HK-2 (cell line): ENCODE data around the gene NUBPL.
"Not testable (repeated sequence)": the region's sequence is repeated elsewhere in the genome, so short reads cannot be mapped to it uniquely, and the experiment has no call there.

Experiments used
- DNase-seq: peaks from one replicate; pipeline ENCODE4 v3.0.0-alpha.2; 2018; ENCODE audit not compliant: unreplicated experiment

NUBPL gene

DNA sequence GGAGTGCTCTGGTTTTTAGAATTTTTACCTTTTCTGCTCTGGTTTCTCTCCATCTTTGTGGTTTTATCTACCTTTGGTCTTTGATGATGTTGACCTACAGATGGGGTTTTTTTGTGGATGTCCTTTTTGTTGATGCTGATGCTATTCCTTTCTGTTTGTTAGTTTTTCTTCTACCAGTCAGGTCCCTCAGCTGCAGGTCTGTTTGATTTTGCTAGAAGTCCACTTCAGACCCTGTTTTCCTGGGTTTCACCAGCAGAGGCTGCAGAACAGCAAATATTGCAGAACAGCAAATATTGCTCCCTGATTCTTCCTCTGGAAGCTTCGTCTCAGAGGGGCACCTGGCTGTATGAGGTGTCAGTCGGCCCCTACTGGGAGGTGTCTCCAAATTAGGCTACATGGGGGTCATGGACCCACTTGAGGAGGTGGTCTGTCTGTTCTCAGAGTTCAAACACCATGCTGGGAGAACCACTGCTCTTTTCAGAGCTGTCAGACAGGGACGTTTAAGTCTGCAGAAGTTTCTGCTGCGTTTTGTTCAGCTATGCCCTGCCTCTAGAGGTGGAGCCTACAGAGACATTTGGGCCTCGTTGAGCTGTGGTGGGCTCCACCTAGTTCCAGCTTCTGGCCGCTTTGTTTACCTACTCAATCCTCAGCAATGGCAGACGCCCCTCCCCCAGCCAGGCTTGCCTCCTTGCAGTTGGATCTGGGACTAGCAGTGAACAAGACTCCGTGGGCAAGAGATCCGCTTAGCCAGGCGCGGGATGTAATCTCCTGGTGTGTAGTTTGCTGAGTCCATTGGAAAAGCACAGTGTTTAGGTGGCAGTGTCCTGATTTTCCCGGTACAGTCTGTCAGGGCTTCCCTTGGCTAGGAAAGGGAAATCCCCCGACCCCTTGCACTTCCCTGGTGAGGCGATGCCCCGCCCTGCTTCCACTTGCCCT is 250.8 kb downstream of the NUBPL start:
- DNase-seq, result not testable (repeated sequence)

GRCh38 chr14:31813724-31814490 is 252.7 kb downstream of the NUBPL start:
- not testable (repeated sequence) for DNase-seq

GRCh38 chr14:31819281-31819680 is 258.1 kb downstream of the NUBPL start:
- DNase-seq, result no peak

- DNase-seq, result no peak
Measured at GRCh38 chr14:31825459-31825858, 264.3 kb downstream of the NUBPL start.

DNA sequence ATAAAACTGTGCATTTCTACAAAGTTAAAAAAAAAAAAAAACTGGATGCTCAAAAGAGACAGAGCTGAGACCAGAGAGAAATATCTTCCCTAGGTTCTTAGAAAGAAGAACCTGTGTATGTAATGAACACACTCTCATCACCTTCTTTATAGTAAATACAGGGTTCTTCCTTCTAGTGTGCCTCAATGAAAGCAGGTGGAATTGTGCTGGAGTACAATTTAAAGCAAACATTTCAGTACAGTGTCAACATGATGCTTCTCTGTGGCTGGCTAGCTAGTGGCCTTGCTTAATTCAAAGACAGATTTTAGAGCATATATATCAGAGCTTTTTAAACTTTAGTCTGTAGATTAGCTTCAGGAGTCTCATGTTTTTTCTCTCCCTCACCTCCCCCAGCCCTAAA is 266.1 kb downstream of the NUBPL start:
- DNase-seq, result no peak

DNA sequence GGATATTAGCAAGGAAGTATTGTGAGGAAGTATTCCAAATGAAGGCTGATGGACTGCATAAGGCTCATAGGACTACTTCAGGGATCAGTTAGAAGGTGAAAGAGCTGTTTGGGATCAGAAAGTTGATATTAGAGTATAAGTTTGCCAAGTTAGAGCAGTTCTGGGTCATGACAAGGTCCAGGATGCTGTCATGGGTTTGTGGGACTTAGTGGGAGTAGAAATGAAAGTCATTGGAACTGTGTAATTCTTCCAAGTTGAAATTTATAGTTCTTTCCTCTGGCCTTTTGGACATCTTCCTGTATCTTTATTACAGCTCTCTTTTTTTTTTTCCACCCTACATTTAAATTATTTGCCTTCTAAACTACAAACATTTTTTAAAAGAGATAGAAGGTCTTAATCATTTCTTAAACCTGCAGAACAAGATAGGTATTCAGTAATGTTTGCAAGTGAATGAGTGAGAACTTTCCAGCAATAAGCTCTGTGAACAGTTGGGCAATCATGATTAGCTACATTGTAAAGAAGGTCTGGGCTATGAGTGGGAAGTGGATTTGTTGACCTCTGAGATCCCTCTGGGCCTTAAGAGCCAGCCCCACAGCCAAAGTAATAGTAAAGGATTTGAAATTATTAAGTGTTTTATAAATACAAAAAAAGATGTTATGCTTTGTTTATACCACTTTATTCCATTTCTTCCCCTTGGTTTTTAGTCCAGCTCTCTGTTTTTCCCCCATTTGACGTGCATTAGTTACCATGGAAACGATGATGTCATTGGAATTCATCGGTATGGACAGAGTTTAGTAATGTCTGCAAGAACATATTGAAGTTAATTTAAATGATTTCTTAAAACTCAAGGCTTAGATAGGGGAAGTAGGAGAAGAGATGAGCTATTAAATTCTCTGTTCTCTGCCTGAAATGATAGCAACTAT is 268.0 kb downstream of the NUBPL start:
- no peak for DNase-seq

DNA sequence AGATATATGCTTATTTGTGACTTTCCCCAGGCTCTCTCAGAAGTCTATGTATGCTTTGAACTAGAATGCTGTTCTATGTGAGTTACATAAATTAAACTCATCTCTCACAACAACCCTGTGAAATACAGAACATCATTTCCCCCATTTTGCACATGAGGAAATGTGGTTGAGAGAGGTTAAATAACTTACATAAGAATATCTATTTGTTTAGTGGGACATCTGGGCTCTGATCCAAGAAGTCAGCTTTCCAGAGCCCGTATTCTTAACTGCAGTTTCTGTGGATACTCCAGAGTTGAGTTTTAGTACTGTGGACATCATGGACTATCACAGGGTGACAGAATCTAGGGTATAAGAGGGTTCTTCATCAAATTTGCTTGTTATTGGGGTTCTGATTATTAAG is 273.4 kb downstream of the NUBPL start:
- DNase-seq, result no peak

GRCh38 chr14:31835049-31835448 is 273.8 kb downstream of the NUBPL start:
- no peak for DNase-seq

DNA sequence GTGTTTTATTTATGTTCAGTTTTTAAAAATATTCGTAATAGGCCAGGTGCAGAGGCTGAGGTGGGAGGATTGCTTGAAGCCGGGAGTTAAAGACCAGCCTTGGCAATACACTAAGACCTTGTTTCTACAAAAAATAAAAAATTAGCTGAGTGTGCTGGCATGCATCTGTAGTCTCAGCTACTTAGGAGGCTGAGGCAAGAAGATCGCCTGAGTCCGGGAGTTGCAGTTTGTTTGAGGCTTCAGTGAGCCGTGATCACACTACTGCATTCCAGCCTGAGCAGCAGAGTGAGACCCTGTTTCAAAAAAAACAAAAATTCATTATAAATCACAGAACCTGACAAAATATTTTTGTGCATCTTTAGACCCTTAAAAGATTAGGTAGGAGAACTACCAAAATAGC is 275.8 kb downstream of the NUBPL start:
- no peak for DNase-seq

DNA sequence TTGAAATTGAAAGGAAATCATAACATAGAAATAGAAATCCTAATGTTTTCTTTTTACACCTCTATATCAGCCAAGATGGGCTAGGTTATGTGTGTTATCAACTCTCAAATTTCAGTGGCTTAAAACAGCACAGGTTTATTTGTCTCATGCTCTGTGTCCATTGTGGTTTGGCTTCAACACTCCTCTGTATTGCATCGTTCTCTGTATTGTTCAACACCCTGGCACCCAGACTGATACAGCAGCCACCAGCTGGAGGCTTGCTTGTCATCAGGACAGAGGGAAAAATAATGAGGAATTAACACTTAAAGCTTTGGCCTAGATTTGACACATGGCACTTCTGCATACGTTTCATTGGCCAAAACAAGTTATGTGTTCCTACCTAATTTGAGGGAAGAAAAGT is 281.7 kb downstream of the NUBPL start:
- no peak for DNase-seq

DNA sequence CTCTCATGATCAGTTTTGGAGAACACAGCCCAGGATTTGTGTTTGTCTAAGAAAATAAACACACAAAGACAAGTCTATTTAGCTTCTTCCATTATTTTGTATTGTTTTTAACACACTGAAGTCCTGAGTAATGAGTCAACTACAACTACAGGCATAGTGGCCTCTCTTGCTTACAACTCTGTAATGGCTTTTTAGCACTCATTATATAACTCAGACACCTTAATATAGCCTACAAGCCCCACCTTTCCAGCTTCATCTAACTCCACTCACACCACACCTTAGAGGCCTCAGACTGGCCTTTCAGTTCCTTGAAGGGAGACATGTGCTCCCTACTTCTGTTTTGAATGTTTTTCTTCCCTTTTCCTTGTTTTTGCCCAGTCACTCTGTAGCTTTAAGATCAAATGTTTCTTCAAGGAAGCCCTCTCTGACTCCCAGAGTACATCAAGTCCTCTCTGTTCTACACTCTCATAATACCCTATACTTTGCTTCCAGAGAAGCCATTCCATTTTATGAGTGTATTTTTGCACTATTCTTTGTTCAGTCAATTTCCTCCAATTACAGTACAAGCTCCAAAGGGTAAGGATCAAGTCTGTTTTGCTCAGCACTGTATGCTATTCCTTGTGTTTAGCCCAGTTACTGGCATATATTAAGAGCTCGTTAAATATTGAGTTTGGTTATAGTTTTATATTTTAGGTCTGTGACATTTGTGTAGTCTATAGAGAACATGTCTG is 282.3 kb downstream of the NUBPL start:
- DNase-seq, result no peak

- no peak for DNase-seq
Measured at GRCh38 chr14:31854508-31855075, 293.4 kb downstream of the NUBPL start.

- DNase-seq, result no peak
Measured at GRCh38 chr14:31855262-31855661, 294.1 kb downstream of the NUBPL start.

GRCh38 chr14:31856003-31856402 is 294.8 kb downstream of the NUBPL start:
- DNase-seq, result not testable (repeated sequence)

DNA sequence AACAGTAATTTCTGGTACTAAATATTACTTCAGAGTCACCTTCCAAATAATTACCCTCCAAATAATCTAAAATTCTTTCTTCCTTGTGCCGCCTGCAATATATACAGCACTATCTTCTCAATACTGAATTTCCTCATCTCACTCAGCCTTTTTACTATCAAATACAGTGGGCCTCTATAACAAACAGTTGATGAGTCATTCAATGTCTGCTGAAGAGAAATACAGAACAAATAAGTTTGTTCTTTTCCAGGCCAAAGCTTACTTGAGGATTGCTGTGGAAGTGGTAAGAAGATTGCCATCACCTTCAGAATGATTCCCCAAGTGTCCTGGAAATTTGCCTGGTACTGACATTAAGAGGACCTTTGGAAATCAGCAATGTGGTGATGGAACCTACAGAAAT is 297.7 kb downstream of the NUBPL start:
- no peak for DNase-seq

- no peak for DNase-seq
Measured at GRCh38 chr14:31864937-31865855, 304.0 kb downstream of the NUBPL start.

GRCh38 chr14:31867570-31867969 is 306.4 kb downstream of the NUBPL start:
- no peak for DNase-seq

DNA sequence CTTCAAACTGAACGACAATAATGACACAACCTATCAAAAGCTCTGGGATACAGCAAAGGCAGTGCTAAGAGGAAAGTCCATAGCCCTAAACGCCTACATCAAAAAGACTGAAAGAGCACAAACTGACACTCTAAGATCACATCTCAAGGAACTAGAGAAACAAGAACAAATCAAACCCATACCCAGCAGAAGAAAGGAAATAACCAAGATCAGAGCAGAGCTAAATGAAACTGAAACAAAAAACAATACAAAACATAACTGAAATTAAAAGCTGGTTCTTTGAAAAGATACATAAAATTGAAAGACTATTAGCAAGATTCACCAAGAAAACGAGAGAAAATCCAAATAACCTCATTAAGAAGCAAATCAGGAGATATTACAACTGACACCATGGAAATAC is 306.9 kb downstream of the NUBPL start:
- not testable (repeated sequence) for DNase-seq

GRCh38 chr14:31876741-31877140 is 315.5 kb downstream of the NUBPL start:
- DNase-seq, result no peak
